Trophoblast cell (in vitro differentiated cells and primary cell): ENCODE measurements around the gene IWS1.

Experiments
- DNase-seq, 2 donors: peaks; one replicate each; pipeline ENCODE4 v3.0.0-alpha.2; 2016
- H2AFZ ChIP-seq: 2 replicates; pipeline ENCODE4 v1.6.1; 2013; ENCODE audit warnings: low read length, moderate library complexity, mild to moderate bottlenecking; ENCODE audit not compliant: insufficient read depth, poor library complexity
- H2AK5ac ChIP-seq: 2 replicates; pipeline ENCODE4 v1.6.1; 2013; ENCODE audit warnings: mild to moderate bottlenecking, low read length
- H2BK120ac ChIP-seq: 2 replicates; pipeline ENCODE4 v1.6.1; 2013; ENCODE audit warnings: low read length, mild to moderate bottlenecking, moderate library complexity; ENCODE audit not compliant: insufficient read depth, poor library complexity
- H2BK12ac ChIP-seq: 2 replicates; pipeline ENCODE4 v1.6.1; 2013; ENCODE audit warnings: mild to moderate bottlenecking, low read length, moderate library complexity
- H2BK5ac ChIP-seq: 2 replicates; pipeline ENCODE4 v1.6.1; 2013; ENCODE audit warnings: low read length, low read depth, moderate library complexity, mild to moderate bottlenecking; ENCODE audit not compliant: poor library complexity
- H3K14ac ChIP-seq: 2 replicates; pipeline ENCODE4 v1.6.1; 2013; ENCODE audit warnings: mild to moderate bottlenecking, low read length
- H3K18ac ChIP-seq: 2 replicates; pipeline ENCODE4 v1.6.1; 2013; ENCODE audit warnings: mild to moderate bottlenecking, low read length
- H3K23ac ChIP-seq: 2 replicates; pipeline ENCODE4 v1.6.1; 2013; ENCODE audit warnings: low read length
- H3K27ac ChIP-seq: 2 replicates; pipeline ENCODE4 v1.5.1; 2013; ENCODE audit warnings: low read depth, mild to moderate bottlenecking, inconsistent platforms, low read length, moderate library complexity
- H3K27me3 ChIP-seq: 2 replicates; pipeline ENCODE4 v1.6.1; 2013; ENCODE audit warnings: inconsistent platforms, mild to moderate bottlenecking, low read length, moderate library complexity; ENCODE audit not compliant: insufficient read depth
- H3K36me3 ChIP-seq, 2 experiments: 1 replicate in 1 of 2; 2 replicates in 1 of 2; pipeline ENCODE4 v1.6.1; 2013; ENCODE audit warnings: low read length in 2 of 2, mild to moderate bottlenecking in 2 of 2, moderate library complexity in 1 of 2; ENCODE audit not compliant: insufficient read depth in 2 of 2, control insufficient read depth in 1 of 2
- H3K4ac ChIP-seq: 2 replicates; pipeline ENCODE4 v1.6.1; 2013; ENCODE audit warnings: low read depth, mild to moderate bottlenecking, low read length, moderate library complexity
- H3K4me1 ChIP-seq, 2 experiments: 1 replicate in 1 of 2; 2 replicates in 1 of 2; pipeline ENCODE4 v1.6.1; 2013; ENCODE audit warnings: low read length in 2 of 2, mild to moderate bottlenecking in 2 of 2, moderate library complexity in 1 of 2; ENCODE audit not compliant: insufficient read depth in 2 of 2, control insufficient read depth in 1 of 2
- H3K4me2 ChIP-seq: 2 replicates; pipeline ENCODE4 v1.6.1; 2013; ENCODE audit warnings: inconsistent platforms, mild to moderate bottlenecking, low read length, moderate library complexity
- H3K4me3 ChIP-seq: 2 replicates; pipeline ENCODE4 v1.5.1; 2013; ENCODE audit warnings: mild to moderate bottlenecking, low read depth, low read length, inconsistent platforms
- H3K79me1 ChIP-seq: one replicate; pipeline ENCODE4 v1.6.1; 2013; ENCODE audit warnings: low read length
- H3K79me2 ChIP-seq: 2 replicates; pipeline ENCODE4 v1.6.1; 2013; ENCODE audit warnings: low read length, mild to moderate bottlenecking; ENCODE audit not compliant: control insufficient read depth, insufficient read depth, poor library complexity
- H3K9ac ChIP-seq: 2 replicates; pipeline ENCODE4 v1.6.1; 2013; ENCODE audit warnings: mild to moderate bottlenecking, low read length
- H3K9me3 ChIP-seq: 2 replicates; pipeline ENCODE4 v1.6.1; 2013; ENCODE audit warnings: low read depth, mild to moderate bottlenecking, control low read depth, inconsistent platforms, low read length; ENCODE audit not compliant: insufficient read depth
- H4K12ac ChIP-seq: 2 replicates; pipeline ENCODE4 v1.6.1; 2013; ENCODE audit warnings: low read depth, mild to moderate bottlenecking, low read length, moderate library complexity
- H4K8ac ChIP-seq: 2 replicates; pipeline ENCODE4 v1.6.1; 2013; ENCODE audit warnings: low read depth, mild to moderate bottlenecking, low read length, moderate library complexity
- H4K91ac ChIP-seq: one replicate; pipeline ENCODE4 v1.6.1; 2013; ENCODE audit warnings: low read depth, mild to moderate bottlenecking, low read length, moderate library complexity
- WGBS: extraction: QIAGEN DNeasy Blood & Tissue Kit; methylation state at CpG from one replicate; pipeline ENCODE4 v1.1.7; 2013; ENCODE audit warnings: missing lambda C conversion rate; ENCODE audit not compliant: insufficient read length, insufficient coverage; ENCODE audit errors: extremely low coverage; 5-methylcytosine and 5-hydroxymethylcytosine counted together

The IWS1 gene

GRCh38 chr2:127560201-127560930, 34.1 kb upstream of the IWS1 start:
- no peak overlapping the region for H4K12ac ChIP-seq
- no peak overlapping the region for H3K9ac ChIP-seq
- H3K9me3 ChIP-seq, result peaks cover 3% of the 10 kb centered on the region
- H3K23ac ChIP-seq, result no peak overlapping the region
- no peak overlapping the region for H3K4me3 ChIP-seq
- no peak overlapping the region for H3K4ac ChIP-seq
- H3K14ac ChIP-seq, result no peak overlapping the region
- no peaks in the 10 kb centered on the region for H3K36me3 ChIP-seq
- H3K4me1 ChIP-seq, result no peaks in the 10 kb centered on the region
- H3K79me1 ChIP-seq, result no peaks in the 10 kb centered on the region
- no peak overlapping the region for H3K4me2 ChIP-seq
- H3K79me2 ChIP-seq, result no peaks in the 10 kb centered on the region
- no peak overlapping the region for H2BK120ac ChIP-seq
- H4K91ac ChIP-seq, result no peak overlapping the region
- WGBS, result no CpG with 5 or more reads among the region's 13 CpGs
- no peak overlapping the region for H3K18ac ChIP-seq
- no peak overlapping the region for H2BK5ac ChIP-seq
- no peaks in the 10 kb centered on the region for H3K27me3 ChIP-seq
- no peak for DNase-seq
- H2AK5ac ChIP-seq, result no peak overlapping the region
- H4K8ac ChIP-seq, result no peak overlapping the region
- H2AFZ ChIP-seq, result no peak overlapping the region
- no peak overlapping the region for H2BK12ac ChIP-seq
- no peak overlapping the region for H3K27ac ChIP-seq

- no peak overlapping the region for H3K23ac ChIP-seq
- no peak overlapping the region for H3K4me2 ChIP-seq
- H3K79me1 ChIP-seq, result no peaks in the 10 kb centered on the region
- DNase-seq, result no peak
- H3K14ac ChIP-seq, result no peak overlapping the region
- no peak overlapping the region for H3K4ac ChIP-seq
- H2BK12ac ChIP-seq, result no peak overlapping the region
- no peaks in the 10 kb centered on the region for H3K4me1 ChIP-seq
- H3K18ac ChIP-seq, result no peak overlapping the region
- no peak overlapping the region for H2BK120ac ChIP-seq
- no peak overlapping the region for H2BK5ac ChIP-seq
- H2AFZ ChIP-seq, result no peak overlapping the region
- H4K12ac ChIP-seq, result no peak overlapping the region
- no peaks in the 10 kb centered on the region for H3K36me3 ChIP-seq
- H3K4me3 ChIP-seq, result no peak overlapping the region
- no peaks in the 10 kb centered on the region for H3K9me3 ChIP-seq
- no peak overlapping the region for H3K27ac ChIP-seq
- no peak overlapping the region for H4K91ac ChIP-seq
- H4K8ac ChIP-seq, result no peak overlapping the region
- no peak overlapping the region for H3K9ac ChIP-seq
- no peaks in the 10 kb centered on the region for H3K79me2 ChIP-seq
- H2AK5ac ChIP-seq, result no peak overlapping the region
- WGBS, result no CpG with 5 or more reads among the region's 5 CpGs
- no peaks in the 10 kb centered on the region for H3K27me3 ChIP-seq
These were observed 33.2 kb upstream of the IWS1 start for GRCh38 chr2:127559454-127559853.

GRCh38 chr2:127558911-127559310, 32.6 kb upstream of the IWS1 start:
- Histone ChIP-seq H4K12ac (no peak overlapping the region), H3K4ac (no peak overlapping the region), H3K9me3 (no peaks in the 10 kb centered on the region), H3K4me1 (no peaks in the 10 kb centered on the region), H3K4me2 (no peak overlapping the region), H3K79me1 (no peaks in the 10 kb centered on the region), H2BK5ac (no peak overlapping the region), H3K14ac (no peak overlapping the region), H3K18ac (no peak overlapping the region), H2AFZ (no peak overlapping the region), H4K8ac (no peak overlapping the region), H3K27me3 (no peaks in the 10 kb centered on the region), H3K36me3 (no peaks in the 10 kb centered on the region), H4K91ac (no peak overlapping the region), H2BK120ac (no peak overlapping the region), H2AK5ac (no peak overlapping the region), H3K27ac (no peak overlapping the region), H3K23ac (no peak overlapping the region), H3K4me3 (no peak overlapping the region), H3K79me2 (no peaks in the 10 kb centered on the region), H3K9ac (no peak overlapping the region), H2BK12ac (no peak overlapping the region)
- WGBS, result no CpG with 5 or more reads among the region's 8 CpGs
- no peak for DNase-seq

DNA sequence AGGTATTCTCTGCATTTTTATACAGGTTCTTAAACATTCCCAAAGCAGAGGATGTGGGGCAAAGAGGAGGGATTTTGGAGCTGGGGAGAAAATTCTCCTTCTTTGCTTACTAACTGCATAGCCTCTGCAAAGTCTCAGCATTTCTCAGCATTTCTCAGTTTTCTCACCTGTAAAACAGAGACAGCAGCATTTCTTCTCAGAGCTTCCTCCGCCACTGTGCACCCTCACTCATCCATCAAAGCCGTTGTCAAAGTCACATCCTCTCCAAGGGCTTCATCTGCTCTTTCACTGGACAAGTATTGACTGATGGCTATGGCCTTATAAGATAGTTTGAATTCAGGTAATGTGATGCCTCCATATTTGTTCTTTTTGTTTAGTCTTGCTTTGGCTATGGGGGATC, 26.6 kb upstream of the IWS1 start:
- Histone ChIP-seq H3K14ac (no peak overlapping the region), H2BK12ac (no peak overlapping the region), H3K9ac (no peak overlapping the region), H3K27me3 (no peaks in the 10 kb centered on the region), H3K4me1 (no peaks in the 10 kb centered on the region), H3K79me2 (no peaks in the 10 kb centered on the region), H3K27ac (no peak overlapping the region), H2AK5ac (no peak overlapping the region), H4K91ac (no peak overlapping the region), H3K4me2 (no peak overlapping the region), H4K8ac (no peak overlapping the region), H3K18ac (no peak overlapping the region), H3K23ac (no peak overlapping the region), H3K4ac (no peak overlapping the region), H3K36me3 (no peaks in the 10 kb centered on the region), H2BK5ac (no peak overlapping the region), H4K12ac (no peak overlapping the region), H3K9me3 (no peaks in the 10 kb centered on the region), H3K79me1 (no peaks in the 10 kb centered on the region), H2BK120ac (no peak overlapping the region), H3K4me3 (no peak overlapping the region), H2AFZ (no peak overlapping the region)
- DNase-seq, result no peak
- WGBS, result no CpG with 5 or more reads among the region's 2 CpGs
